Measurements from ENCODE around the gene PIK3IP1.

PIK3IP1 gene

DNA sequence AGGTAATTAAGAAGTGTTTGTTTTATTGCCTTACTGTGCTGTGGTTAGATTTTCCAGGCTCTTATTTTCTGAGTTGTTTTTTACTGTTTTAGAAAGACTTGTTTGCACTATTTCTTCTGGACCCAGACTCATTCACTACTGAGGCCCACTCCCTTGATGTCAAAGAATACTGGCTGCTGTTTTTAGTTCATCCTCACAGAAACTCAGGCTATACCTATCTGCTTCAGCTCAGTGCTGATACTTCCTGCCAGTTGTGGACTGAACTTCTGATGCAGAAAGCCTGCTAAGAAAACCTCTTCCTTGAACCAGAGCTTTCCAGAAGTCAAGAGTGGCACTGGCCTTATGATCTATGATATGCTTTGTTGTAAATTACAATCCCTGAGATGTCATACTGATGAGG lies 15.9 kb upstream of the PIK3IP1 start:
- no peak for TF ChIP-seq CTCF (IDR thresholded peaks at IDR 0.05; ENCODE audit: low read depth, low read length)
- DNase-seq (ENCODE audit: low read depth in 2 of 2), result no peak
- no peak overlapping the region for H3K4me3 ChIP-seq (replicated peaks in 1 of 2; ENCODE audit: low read depth in 2 of 2, low read length in 2 of 2)

GRCh38 chr22:31305194-31305593 lies 12.9 kb upstream of the PIK3IP1 start:
- no peak for TF ChIP-seq CTCF (IDR thresholded peaks at IDR 0.05; ENCODE audit: low read depth, low read length)
- no peak for DNase-seq (ENCODE audit: low read depth in 2 of 2)

DNA sequence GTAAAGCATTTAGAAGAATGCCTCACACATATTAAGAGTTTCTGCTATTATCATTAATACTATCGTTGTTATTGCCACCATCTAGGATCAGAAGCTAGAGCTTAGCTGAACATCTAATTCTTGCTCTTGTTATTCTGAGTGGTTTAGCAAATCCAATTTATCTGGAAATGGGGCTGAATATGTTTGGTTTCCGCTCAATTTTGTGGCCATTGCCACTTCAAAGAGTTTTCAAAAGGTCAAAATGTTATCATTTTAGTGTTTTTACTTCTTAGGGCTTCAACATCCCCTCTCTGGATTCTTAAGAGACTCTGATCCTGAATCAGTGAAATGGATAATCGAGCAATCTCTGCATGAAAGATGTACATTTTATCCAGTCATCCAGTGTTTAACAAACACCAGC lies 10.2 kb upstream of the PIK3IP1 start:
- TF ChIP-seq CTCF (IDR thresholded peaks at IDR 0.05; ENCODE audit: low read depth, low read length), result no peak
- no peak overlapping the region for H3K4me3 ChIP-seq (replicated peaks in 1 of 2; ENCODE audit: low read depth in 2 of 2, low read length in 2 of 2)
- DNase-seq (ENCODE audit: low read depth in 2 of 2), result no peak

More at GRCh38 chr22:31305194-31305593, 12.9 kb upstream of the PIK3IP1 start:
- H3K4me3 ChIP-seq (replicated peaks in 1 of 2; ENCODE audit: low read depth in 2 of 2, low read length in 2 of 2), result no peak overlapping the region

GRCh38 chr22:31302006-31302405 lies 9.7 kb upstream of the PIK3IP1 start:
- no peak for TF ChIP-seq CTCF (IDR thresholded peaks at IDR 0.05; ENCODE audit: low read depth, low read length)
- no peak for DNase-seq (ENCODE audit: low read depth in 2 of 2)
- H3K4me3 ChIP-seq (replicated peaks in 1 of 2; ENCODE audit: low read depth in 2 of 2, low read length in 2 of 2), result no peak overlapping the region

DNA sequence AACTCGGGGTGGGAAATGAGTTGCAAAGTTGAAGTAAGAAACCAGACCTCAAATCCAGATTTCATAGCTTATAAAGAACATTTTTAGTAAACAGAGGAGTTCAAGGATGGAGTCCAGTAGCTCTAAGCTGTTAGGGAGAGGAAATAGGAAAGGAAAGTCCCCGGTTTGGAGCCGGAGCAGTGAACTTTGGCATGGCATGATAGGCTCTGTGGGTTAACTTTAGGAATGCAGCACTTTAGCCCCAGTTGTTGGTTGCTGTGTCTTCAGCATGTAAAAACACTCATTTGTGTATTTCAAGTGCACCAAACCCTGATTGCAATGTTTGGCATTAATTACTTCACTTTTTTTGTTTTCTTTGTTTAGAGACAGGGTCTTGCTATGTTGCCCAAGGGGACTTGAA lies 8.6 kb upstream of the PIK3IP1 start:
- no peak for DNase-seq (ENCODE audit: low read depth in 2 of 2)
- TF ChIP-seq CTCF (IDR thresholded peaks at IDR 0.05; ENCODE audit: low read depth, low read length), result no peak
- H3K4me3 ChIP-seq (replicated peaks in 1 of 2; ENCODE audit: low read depth in 2 of 2, low read length in 2 of 2), result no peak overlapping the region

GRCh38 chr22:31295831-31296657 lies 3.8 kb upstream of the PIK3IP1 start:
- no peak for TF ChIP-seq CTCF (IDR thresholded peaks at IDR 0.05; ENCODE audit: low read depth, low read length)
- DNase-seq (ENCODE audit: low read depth in 2 of 2), result peak; percentile 56 to 82
- no peak overlapping the region for H3K4me3 ChIP-seq (replicated peaks in 1 of 2; ENCODE audit: low read depth in 2 of 2, low read length in 2 of 2)

GRCh38 chr22:31295360-31295759 lies 3.1 kb upstream of the PIK3IP1 start:
- no peak for TF ChIP-seq CTCF (IDR thresholded peaks at IDR 0.05; ENCODE audit: low read depth, low read length)

More at GRCh38 chr22:31295360-31295759, 3.1 kb upstream of the PIK3IP1 start:
- no peak overlapping the region for H3K4me3 ChIP-seq (replicated peaks in 1 of 2; ENCODE audit: low read depth in 2 of 2, low read length in 2 of 2)
- no peak for DNase-seq (ENCODE audit: low read depth in 2 of 2)

Measured in cardiac fibroblast (primary cell).